ENCODE measurements around the gene RASAL3. TPM values are rescaled to one million over a fixed set of nuclear protein-coding genes. Genes with fewer than 3 reads are reported as not detected.

The RASAL3 gene
- total RNA-seq, 1 experiment from 2014 or later, result 0.10 TPM

DNA sequence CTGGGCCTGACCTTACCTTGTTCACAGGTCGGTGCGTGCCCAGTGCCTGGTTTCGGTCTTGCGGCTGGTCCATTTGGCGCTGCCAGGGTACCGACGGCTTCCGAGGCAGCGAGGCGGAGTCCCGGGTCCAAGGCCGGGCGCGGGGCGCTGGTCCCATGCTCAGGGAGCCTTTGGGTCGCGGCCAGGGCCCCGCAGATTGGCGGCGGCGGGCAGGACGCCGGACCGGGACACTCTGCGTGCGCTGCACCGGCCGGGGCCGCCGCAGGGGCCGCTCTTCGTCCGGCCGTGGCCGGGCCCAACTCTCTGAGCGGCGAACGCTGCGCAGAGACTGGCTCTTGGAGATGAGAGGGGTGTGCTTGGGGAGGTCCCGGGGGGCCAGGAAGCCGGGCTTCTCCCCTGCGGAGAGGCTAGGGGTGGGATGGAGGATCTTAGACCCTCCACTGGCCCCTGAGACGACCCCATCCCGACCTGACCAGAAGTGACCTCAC is 11.2 kb downstream of the RASAL3 start:
- DNase-seq (ENCODE audit: low read depth, low spot score), result no peak
- Histone ChIP-seq H3K9me3 (ENCODE audit: control insufficient read depth, insufficient read depth, low read depth, low read length) (no peaks in the 10 kb centered on the region), H3K36me3 (ENCODE audit: control insufficient read depth, insufficient read depth, low read length) (no peaks in the 10 kb centered on the region), H3K27me3 (ENCODE audit: control insufficient read depth, insufficient read depth, low read length) (no peaks in the 10 kb centered on the region), H3K4me1 (ENCODE audit: control insufficient read depth, insufficient read depth, low read length) (no peaks in the 10 kb centered on the region; the same call in 1 of the 2 replicates), H3K4me3 (ENCODE audit: low read depth in 2 of 2, low read length in 2 of 2) (no peak overlapping the region; a peak in 1 of 4 replicates), H3K27ac (ENCODE audit: low read length) (no peak overlapping the region)
- CTCF ChIA-PET, result interaction anchor here (0.6 to 0.7 kb wide), 4 partner anchors 98 to 291 kb away, joined by 3 to 4 read pairs (median 4); no protein-coding TSS in a partner anchor
- intact Hi-C loops (cut with micrococcal nuclease; ENCODE audit: unreplicated experiment), result no loop called here
- in situ Hi-C loops (cut with HindIII; ENCODE audit: low pct_unique_long_range_greater_than_20kb, low sequenced_read_pairs), result no loop called here
- POLR2A ChIA-PET, result interaction anchor here (0.6 kb wide), 2 partner anchors 15 to 327 kb away, joined by 3 read pairs; no protein-coding TSS in a partner anchor
- no peak for ATAC-seq
- TF ChIP-seq SIN3A (IDR thresholded peaks at IDR 0.05; ENCODE audit: borderline replicate concordance, insufficient read depth, low read depth, low read length) (no peak), POLR2AphosphoS5 (IDR thresholded peaks at IDR 0.05; ENCODE audit: low read depth, low read length) (no peak), TCF7L2 (IDR thresholded peaks at IDR 0.05; ENCODE audit: low read depth, low read length) (no peak)
- TF ChIP-seq, protein P1, sequence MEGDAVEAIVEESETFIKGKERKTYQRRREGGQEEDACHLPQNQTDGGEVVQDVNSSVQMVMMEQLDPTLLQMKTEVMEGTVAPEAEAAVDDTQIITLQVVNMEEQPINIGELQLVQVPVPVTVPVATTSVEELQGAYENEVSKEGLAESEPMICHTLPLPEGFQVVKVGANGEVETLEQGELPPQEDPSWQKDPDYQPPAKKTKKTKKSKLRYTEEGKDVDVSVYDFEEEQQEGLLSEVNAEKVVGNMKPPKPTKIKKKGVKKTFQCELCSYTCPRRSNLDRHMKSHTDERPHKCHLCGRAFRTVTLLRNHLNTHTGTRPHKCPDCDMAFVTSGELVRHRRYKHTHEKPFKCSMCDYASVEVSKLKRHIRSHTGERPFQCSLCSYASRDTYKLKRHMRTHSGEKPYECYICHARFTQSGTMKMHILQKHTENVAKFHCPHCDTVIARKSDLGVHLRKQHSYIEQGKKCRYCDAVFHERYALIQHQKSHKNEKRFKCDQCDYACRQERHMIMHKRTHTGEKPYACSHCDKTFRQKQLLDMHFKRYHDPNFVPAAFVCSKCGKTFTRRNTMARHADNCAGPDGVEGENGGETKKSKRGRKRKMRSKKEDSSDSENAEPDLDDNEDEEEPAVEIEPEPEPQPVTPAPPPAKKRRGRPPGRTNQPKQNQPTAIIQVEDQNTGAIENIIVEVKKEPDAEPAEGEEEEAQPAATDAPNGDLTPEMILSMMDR (IDR thresholded peaks at IDR 0.05), result no peak
- TF ChIP-seq, protein P2, sequence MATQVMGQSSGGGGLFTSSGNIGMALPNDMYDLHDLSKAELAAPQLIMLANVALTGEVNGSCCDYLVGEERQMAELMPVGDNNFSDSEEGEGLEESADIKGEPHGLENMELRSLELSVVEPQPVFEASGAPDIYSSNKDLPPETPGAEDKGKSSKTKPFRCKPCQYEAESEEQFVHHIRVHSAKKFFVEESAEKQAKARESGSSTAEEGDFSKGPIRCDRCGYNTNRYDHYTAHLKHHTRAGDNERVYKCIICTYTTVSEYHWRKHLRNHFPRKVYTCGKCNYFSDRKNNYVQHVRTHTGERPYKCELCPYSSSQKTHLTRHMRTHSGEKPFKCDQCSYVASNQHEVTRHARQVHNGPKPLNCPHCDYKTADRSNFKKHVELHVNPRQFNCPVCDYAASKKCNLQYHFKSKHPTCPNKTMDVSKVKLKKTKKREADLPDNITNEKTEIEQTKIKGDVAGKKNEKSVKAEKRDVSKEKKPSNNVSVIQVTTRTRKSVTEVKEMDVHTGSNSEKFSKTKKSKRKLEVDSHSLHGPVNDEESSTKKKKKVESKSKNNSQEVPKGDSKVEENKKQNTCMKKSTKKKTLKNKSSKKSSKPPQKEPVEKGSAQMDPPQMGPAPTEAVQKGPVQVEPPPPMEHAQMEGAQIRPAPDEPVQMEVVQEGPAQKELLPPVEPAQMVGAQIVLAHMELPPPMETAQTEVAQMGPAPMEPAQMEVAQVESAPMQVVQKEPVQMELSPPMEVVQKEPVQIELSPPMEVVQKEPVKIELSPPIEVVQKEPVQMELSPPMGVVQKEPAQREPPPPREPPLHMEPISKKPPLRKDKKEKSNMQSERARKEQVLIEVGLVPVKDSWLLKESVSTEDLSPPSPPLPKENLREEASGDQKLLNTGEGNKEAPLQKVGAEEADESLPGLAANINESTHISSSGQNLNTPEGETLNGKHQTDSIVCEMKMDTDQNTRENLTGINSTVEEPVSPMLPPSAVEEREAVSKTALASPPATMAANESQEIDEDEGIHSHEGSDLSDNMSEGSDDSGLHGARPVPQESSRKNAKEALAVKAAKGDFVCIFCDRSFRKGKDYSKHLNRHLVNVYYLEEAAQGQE (IDR thresholded peaks at IDR 0.05; ENCODE audit: insufficient read depth in 1 of 2, low read depth in 2 of 2, low read length in 1 of 2), result no peak
- BruUV-seq (replicated peaks), result no TSS peak

DNA sequence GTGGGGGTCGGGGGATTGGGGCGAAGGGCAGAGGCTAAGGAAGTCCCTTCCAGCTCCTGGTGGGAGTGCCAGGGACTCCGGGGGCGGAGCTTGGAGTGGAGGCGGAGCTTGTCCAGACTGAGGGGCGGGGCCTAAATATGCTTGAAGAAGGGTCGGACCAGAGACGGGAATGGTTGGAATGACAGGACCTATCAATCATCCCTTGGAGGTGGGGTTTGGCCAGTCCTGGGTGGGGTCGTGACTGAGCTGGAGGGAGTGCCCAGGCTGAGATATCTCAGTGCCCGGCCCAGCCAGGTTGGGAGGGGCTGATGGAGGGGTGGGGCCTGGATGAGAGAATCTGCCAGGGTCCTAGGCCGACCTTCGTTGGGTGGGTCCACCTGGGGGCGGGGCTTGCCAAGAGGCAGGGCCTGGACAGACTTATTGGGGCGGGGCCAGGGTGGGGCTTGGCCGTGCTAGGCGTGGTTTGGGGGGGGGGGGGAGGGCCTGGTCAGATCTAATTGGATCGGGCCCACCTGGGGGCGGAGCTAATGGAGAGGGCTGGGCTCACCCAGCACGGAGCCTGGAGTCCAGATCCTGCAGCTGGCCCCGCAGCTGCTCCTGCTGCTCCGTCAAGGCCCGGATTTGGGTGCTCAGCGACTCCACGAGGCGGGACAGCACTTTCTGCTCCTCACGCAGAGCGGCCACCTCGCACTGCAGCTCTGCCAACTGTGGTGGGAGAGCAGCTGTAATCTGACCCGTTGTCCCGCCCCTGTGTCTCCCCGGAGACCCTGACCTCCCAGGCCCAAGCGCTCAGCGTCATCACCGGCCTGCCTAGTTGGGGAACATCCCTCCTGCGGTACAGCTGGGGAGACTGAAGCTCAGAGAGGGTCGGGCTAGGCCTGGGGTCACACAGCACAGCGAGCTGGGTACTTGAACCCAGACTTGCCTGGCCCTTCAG is 12.0 kb downstream of the RASAL3 start:
- intact Hi-C loops (cut with micrococcal nuclease; ENCODE audit: unreplicated experiment) (no loop called here), in situ Hi-C loops (cut with HindIII; ENCODE audit: low pct_unique_long_range_greater_than_20kb, low sequenced_read_pairs) (no loop called here)
- TF ChIP-seq, protein P1 (IDR thresholded peaks at IDR 0.05), result no peak
- TF ChIP-seq SIN3A (IDR thresholded peaks at IDR 0.05; ENCODE audit: borderline replicate concordance, insufficient read depth, low read depth, low read length), result no peak
- TF ChIP-seq, protein P2 (IDR thresholded peaks at IDR 0.05; ENCODE audit: insufficient read depth in 1 of 2, low read depth in 2 of 2, low read length in 1 of 2), result no peak
- no peak for TF ChIP-seq TCF7L2 (IDR thresholded peaks at IDR 0.05; ENCODE audit: low read depth, low read length)
- TF ChIP-seq POLR2AphosphoS5 (IDR thresholded peaks at IDR 0.05; ENCODE audit: low read depth, low read length), result no peak
- H3K36me3 ChIP-seq (ENCODE audit: control insufficient read depth, insufficient read depth, low read length), result no peaks in the 10 kb centered on the region
- DNase-seq (ENCODE audit: low read depth, low spot score), result no peak
- no TSS peak for BruUV-seq (replicated peaks)
- CTCF ChIA-PET, result interaction anchor here (0.6 to 0.7 kb wide), 2 partner anchors 99 to 103 kb away, joined by 3 read pairs; no protein-coding TSS in a partner anchor
- POLR2A ChIA-PET, result no interaction called here
- no peak overlapping the region; a peak in 1 of 4 replicates for H3K4me3 ChIP-seq (ENCODE audit: low read depth in 2 of 2, low read length in 2 of 2)
- H3K27me3 ChIP-seq (ENCODE audit: control insufficient read depth, insufficient read depth, low read length), result no peaks in the 10 kb centered on the region
- no peaks in the 10 kb centered on the region for H3K9me3 ChIP-seq (ENCODE audit: control insufficient read depth, insufficient read depth, low read depth, low read length)
- H3K27ac ChIP-seq (ENCODE audit: low read length), result no peak overlapping the region
- H3K4me1 ChIP-seq (ENCODE audit: control insufficient read depth, insufficient read depth, low read length), result no peaks in the 10 kb centered on the region; the same call in 1 of the 2 replicates
- ATAC-seq, result peak; percentile 36

Data from Panc1 (cell line).